ENCODE data around the gene ITPK1. TPM values are rescaled to one million over a fixed set of nuclear protein-coding genes. Genes with fewer than 3 reads are reported as not detected.

The ITPK1 gene
- total RNA-seq, 1 experiment from 2014 or later, result 88.6 TPM

- no TSS peak for BruUV-seq (replicated peaks)
- Histone ChIP-seq H3F3A (ENCODE audit: insufficient read depth, low read depth) (no peaks in the 10 kb centered on the region), H3K79me2 (ENCODE audit: low read depth) (peaks cover 13% of the 10 kb centered on the region; the same call in 1 of the 2 replicates), H3K4me3 (no peak overlapping the region), H3K9me3 (ENCODE audit: insufficient read depth, low read depth) (no peaks in the 10 kb centered on the region), H3K4me2 (no peak overlapping the region; the same call in 1 of the 2 replicates), H3K9me2 (ENCODE audit: insufficient read depth) (no peaks in the 10 kb centered on the region), H3K36me3 (ENCODE audit: low read depth) (no peaks in the 10 kb centered on the region), H3K27me3 (ENCODE audit: insufficient read depth, low read depth) (no peaks in the 10 kb centered on the region), H2AFZ (no peak overlapping the region), H3K27ac (no peak overlapping the region), H4K20me1 (ENCODE audit: insufficient read depth) (0 out of 2 replicates have a peak, but pooled peaks cover 7% of the 10 kb centered on the region), H3K4me1 (replicated peaks; ENCODE audit: insufficient read depth) (peaks cover 29% of the 10 kb centered on the region)
- TF ChIP-seq CTCF (conservative IDR thresholded peaks at IDR 0.05), result no peak
- no peak for TF ChIP-seq EZH2 (IDR thresholded peaks at IDR 0.05; ENCODE audit: low read depth)
- intact Hi-C loops (cut with micrococcal nuclease; ENCODE audit: unreplicated experiment), result no loop called here
- POLR2A ChIA-PET (ENCODE audit: unreplicated experiment), result no interaction called here
- CTCF ChIA-PET, result no interaction called here
- DNase-seq, result no peak
Observed at GRCh38 chr14:93006567-93007051, 109.1 kb downstream of the ITPK1 start.

DNA sequence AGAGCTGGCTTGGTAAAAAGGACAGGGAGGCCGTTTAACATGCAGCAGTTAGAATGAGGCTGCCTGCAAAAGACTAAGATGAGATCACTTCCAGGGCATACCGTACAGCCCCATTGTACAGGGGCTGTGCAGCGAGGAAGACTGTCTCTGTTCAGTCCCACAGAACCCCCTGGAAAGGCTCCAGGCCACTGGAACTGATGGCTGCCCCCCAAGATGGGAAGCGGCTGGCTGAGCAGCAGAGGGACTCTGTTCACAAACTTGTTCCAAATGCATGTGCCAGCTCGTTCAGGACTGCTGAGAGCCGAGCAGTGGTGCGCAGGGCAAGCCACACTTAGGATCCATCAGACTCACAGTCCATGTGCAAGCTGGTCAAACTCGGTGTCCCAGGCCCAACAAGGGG is 109.9 kb downstream of the ITPK1 start:
- Histone ChIP-seq H3K27ac (no peak overlapping the region), H3K4me1 (replicated peaks; ENCODE audit: insufficient read depth) (peaks cover 29% of the 10 kb centered on the region), H3K9me2 (ENCODE audit: insufficient read depth) (no peaks in the 10 kb centered on the region), H4K20me1 (ENCODE audit: insufficient read depth) (0 out of 2 replicates have a peak, but pooled peaks cover 7% of the 10 kb centered on the region), H3K4me2 (no peak overlapping the region), H2AFZ (no peak overlapping the region), H3K36me3 (ENCODE audit: low read depth) (no peaks in the 10 kb centered on the region), H3K79me2 (ENCODE audit: low read depth) (peaks cover 13% of the 10 kb centered on the region; the same call in 1 of the 2 replicates), H3K4me3 (no peak overlapping the region), H3F3A (ENCODE audit: insufficient read depth, low read depth) (no peaks in the 10 kb centered on the region), H3K27me3 (ENCODE audit: insufficient read depth, low read depth) (no peaks in the 10 kb centered on the region), H3K9me3 (ENCODE audit: insufficient read depth, low read depth) (no peaks in the 10 kb centered on the region)
- POLR2A ChIA-PET (ENCODE audit: unreplicated experiment), result no interaction called here
- DNase-seq, result no peak
- no TSS peak for BruUV-seq (replicated peaks)
- TF ChIP-seq EZH2 (IDR thresholded peaks at IDR 0.05; ENCODE audit: low read depth), result no peak
- TF ChIP-seq CTCF (conservative IDR thresholded peaks at IDR 0.05), result no peak
- intact Hi-C loops (cut with micrococcal nuclease; ENCODE audit: unreplicated experiment), result no loop called here
- CTCF ChIA-PET, result no interaction called here

DNA sequence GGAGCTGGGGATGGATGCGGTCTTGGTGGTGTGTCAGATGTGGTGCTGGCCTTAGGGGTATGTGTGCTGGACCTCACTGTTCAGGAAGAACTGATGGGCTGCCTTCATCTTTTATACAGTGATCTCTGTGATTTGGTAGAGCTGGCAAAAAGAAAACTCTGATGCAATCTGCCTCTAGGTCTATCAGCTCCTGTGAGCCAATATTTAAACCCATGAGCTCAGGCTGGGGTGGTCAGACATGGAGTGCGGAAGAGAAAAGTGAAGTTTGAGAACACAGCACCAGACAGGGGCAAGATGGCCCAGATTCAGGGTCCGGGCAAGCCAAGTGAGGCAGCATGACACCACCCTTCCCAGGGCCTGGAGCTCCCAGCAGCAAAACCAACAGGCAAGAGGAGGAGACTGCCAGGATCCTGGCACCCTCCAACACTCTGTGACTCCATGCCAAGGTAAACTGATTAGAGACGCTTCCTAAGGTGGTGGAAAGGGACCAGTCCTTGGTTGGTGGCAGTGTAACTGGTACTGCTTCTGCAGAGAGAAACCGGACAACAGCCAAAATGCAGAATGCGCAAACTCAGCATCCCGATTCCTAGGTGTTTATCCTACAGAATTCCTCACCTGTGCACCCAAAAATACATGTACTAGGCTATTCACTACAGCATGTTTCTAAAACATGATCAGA is 110.5 kb downstream of the ITPK1 start:
- Histone ChIP-seq H2AFZ (no peak overlapping the region), H4K20me1 (ENCODE audit: insufficient read depth) (0 out of 2 replicates have a peak, but pooled peaks cover 7% of the 10 kb centered on the region), H3K4me2 (no peak overlapping the region), H3K9me2 (ENCODE audit: insufficient read depth) (no peaks in the 10 kb centered on the region), H3K4me1 (replicated peaks; ENCODE audit: insufficient read depth) (peaks cover 29% of the 10 kb centered on the region), H3K27me3 (ENCODE audit: insufficient read depth, low read depth) (no peaks in the 10 kb centered on the region), H3K9me3 (ENCODE audit: insufficient read depth, low read depth) (no peaks in the 10 kb centered on the region), H3K27ac (no peak overlapping the region), H3K4me3 (no peak overlapping the region), H3K79me2 (ENCODE audit: low read depth) (peaks cover 13% of the 10 kb centered on the region; the same call in 1 of the 2 replicates), H3K36me3 (ENCODE audit: low read depth) (no peaks in the 10 kb centered on the region), H3F3A (ENCODE audit: insufficient read depth, low read depth) (no peaks in the 10 kb centered on the region)
- CTCF ChIA-PET, result no interaction called here
- POLR2A ChIA-PET (ENCODE audit: unreplicated experiment), result no interaction called here
- no peak for DNase-seq
- no TSS peak for BruUV-seq (replicated peaks)
- intact Hi-C loops (cut with micrococcal nuclease; ENCODE audit: unreplicated experiment), result no loop called here
- TF ChIP-seq CTCF (conservative IDR thresholded peaks at IDR 0.05) (no peak), EZH2 (IDR thresholded peaks at IDR 0.05; ENCODE audit: low read depth) (no peak)
